GM19025 (cell line): Measurements from ENCODE around the gene B2M.
"Not testable (repeated sequence)": the region's sequence is repeated elsewhere in the genome, so short reads cannot be mapped to it uniquely, and the experiment has no call there.

Source experiments
- ATAC-seq: cut with Tn5 transposase; IDR thresholded peaks from one replicate; pipeline ENCODE4 v1.9.1; 2021; ENCODE audit warnings: mild to moderate bottlenecking, low read depth, moderate library complexity; ENCODE audit not compliant: unreplicated experiment

The B2M gene

DNA sequence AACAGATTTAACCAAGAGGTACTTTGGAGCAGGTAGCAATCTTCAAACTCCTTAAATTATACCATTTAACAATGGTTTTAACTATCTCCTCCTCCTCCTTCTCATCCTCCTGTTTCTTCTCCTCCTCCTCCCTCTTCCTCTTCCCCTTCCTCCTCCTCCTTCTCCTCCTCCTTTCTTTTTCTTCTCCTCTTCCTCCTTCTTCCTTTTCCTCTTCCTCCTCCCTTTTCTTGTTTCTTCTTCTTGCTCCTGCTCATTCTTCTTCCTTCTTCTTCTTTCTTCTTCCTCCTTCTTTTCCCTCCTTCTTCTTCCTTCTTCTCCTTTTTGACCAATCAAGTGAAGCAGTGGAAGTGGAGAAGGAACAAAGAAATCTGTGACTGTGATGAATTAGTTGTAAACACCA is 14.3 kb upstream of the B2M start:
- ATAC-seq: no peak

DNA sequence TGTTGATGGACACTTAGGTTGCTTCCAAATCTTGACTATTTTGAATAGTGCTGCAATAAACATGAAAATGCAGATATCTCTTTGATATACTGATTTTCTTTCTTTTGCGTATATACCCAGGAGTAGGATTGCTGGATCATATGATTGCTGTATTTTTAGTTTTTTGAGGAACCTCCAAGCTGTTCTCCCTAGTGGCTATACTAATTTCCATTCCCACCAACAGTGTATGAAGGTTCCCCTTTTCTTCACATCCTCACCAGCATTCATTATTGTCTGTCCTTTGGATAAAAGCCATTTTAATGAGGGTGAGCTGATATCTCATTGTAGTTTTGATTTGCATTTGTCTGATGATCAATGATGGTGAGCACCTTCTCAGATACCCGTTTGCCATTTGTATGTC is 12.7 kb upstream of the B2M start:
- no peak for ATAC-seq

DNA sequence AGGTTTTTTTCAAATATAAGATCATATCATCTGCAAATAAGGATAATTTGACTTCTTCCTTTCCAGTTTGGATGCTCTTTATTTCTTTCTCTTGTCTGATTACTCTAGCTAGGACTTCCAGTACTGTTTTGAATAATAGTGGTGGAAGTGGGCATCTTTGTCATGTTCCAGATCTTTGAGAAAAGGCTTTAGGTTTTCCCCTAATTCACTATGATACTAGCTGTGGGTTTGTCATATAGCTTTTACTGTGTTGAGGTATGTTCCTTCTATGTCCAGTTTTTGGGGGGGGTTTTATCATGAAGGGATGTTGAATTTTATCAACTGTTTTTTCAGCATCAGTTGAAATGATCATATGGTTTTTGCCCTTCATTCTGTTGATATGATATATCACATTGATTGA is 10.6 kb upstream of the B2M start:
- not testable (repeated sequence) for ATAC-seq

DNA sequence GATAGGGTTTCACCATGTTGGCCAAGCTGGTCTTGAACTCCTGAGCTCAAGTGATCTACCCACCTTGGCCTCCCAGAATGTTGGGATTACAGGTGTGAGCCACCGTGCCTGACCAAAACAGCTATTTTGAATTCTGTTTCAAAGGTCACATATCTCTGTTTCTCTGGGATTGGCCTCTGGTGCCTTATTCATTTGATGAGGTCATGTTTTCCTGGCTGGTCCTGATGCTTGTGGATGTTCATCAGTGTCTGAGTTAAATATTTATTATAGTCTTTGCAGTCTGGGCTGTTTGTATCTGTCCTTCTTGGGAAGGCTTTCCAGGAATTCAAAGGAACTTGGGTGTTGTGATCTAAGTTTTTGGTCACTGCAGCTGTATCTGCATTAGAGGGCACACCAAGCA is 5.3 kb upstream of the B2M start:
- no peak for ATAC-seq

DNA sequence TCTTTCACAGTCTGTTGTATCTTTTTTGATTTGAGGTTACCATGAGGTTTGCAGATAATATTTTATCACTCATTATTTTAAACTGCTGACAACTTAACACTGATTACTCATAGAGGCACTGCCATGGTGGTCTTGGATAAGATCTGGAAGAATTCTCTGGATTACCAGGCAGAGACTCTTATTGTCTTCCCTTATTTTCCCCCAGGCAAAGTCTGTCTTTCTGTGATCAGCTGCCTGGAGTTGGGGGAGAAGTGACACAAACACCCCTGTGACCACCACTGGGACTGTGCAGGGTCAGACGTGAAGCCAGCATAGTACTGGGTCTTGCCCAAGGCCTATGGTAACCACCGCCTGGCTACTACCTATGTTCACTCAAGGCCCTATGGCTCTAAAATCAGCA is 4.9 kb upstream of the B2M start:
- no peak for ATAC-seq

DNA sequence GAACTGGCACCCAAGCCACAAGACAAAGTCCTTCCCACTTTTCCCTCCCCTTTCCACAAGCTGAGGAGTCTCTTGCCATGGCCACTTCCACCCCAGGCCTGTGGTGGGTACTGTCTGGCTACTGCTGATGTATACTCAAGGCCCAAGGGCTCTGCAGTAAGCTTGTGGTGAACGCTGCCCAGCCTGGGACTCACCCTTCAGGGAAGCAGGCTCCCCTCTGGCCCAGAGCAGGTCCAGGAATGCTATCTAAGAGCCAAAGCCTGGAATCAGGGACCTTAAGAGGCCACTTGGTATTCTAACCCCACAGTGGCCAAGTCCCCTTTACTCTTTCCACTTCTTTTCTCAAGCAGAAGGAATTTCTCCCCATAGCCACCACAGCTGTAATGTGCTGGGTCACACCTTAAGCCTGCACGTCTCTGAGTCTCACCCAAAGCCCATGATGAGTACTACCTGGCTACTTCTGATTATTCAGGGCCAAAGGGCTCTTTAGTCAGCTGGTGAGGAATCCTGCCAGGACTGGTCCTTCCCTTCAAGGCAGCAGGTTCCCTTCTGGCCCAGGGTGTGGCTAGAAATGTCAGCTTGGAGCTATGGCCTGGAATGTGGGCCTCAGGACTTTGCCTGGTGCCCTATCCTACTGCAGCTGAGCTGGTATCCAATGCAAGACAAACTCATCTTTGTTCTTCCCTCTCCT is 4.2 kb upstream of the B2M start:
- no peak for ATAC-seq

DNA sequence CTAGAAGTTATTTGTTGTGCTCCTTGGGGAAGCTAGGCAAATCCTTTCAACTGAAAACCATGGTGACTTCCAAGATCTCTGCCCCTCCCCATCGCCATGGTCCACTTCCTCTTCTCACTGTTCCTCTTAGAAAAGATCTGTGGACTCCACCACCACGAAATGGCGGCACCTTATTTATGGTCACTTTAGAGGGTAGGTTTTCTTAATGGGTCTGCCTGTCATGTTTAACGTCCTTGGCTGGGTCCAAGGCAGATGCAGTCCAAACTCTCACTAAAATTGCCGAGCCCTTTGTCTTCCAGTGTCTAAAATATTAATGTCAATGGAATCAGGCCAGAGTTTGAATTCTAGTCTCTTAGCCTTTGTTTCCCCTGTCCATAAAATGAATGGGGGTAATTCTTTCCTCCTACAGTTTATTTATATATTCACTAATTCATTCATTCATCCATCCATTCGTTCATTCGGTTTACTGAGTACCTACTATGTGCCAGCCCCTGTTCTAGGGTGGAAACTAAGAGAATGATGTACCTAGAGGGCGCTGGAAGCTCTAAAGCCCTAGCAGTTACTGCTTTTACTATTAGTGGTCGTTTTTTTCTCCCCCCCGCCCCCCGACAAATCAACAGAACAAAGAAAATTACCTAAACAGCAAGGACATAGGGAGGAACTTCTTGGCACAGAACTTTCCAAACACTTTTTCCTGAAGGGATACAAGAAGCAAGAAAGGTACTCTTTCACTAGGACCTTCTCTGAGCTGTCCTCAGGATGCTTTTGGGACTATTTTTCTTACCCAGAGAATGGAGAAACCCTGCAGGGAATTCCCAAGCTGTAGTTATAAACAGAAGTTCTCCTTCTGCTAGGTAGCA is 851 bp upstream of the B2M start:
- no peak for ATAC-seq

DNA sequence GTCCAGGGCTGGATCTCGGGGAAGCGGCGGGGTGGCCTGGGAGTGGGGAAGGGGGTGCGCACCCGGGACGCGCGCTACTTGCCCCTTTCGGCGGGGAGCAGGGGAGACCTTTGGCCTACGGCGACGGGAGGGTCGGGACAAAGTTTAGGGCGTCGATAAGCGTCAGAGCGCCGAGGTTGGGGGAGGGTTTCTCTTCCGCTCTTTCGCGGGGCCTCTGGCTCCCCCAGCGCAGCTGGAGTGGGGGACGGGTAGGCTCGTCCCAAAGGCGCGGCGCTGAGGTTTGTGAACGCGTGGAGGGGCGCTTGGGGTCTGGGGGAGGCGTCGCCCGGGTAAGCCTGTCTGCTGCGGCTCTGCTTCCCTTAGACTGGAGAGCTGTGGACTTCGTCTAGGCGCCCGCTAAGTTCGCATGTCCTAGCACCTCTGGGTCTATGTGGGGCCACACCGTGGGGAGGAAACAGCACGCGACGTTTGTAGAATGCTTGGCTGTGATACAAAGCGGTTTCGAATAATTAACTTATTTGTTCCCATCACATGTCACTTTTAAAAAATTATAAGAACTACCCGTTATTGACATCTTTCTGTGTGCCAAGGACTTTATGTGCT is 527 bp downstream of the B2M start:
- ATAC-seq: peak; percentile 6

DNA sequence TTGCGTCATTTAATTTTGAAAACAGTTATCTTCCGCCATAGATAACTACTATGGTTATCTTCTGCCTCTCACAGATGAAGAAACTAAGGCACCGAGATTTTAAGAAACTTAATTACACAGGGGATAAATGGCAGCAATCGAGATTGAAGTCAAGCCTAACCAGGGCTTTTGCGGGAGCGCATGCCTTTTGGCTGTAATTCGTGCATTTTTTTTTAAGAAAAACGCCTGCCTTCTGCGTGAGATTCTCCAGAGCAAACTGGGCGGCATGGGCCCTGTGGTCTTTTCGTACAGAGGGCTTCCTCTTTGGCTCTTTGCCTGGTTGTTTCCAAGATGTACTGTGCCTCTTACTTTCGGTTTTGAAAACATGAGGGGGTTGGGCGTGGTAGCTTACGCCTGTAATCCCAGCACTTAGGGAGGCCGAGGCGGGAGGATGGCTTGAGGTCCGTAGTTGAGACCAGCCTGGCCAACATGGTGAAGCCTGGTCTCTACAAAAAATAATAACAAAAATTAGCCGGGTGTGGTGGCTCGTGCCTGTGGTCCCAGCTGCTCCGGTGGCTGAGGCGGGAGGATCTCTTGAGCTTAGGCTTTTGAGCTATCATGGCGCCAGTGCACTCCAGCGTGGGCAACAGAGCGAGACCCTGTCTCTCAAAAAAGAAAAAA is 1.2 kb downstream of the B2M start:
- ATAC-seq: no peak

DNA sequence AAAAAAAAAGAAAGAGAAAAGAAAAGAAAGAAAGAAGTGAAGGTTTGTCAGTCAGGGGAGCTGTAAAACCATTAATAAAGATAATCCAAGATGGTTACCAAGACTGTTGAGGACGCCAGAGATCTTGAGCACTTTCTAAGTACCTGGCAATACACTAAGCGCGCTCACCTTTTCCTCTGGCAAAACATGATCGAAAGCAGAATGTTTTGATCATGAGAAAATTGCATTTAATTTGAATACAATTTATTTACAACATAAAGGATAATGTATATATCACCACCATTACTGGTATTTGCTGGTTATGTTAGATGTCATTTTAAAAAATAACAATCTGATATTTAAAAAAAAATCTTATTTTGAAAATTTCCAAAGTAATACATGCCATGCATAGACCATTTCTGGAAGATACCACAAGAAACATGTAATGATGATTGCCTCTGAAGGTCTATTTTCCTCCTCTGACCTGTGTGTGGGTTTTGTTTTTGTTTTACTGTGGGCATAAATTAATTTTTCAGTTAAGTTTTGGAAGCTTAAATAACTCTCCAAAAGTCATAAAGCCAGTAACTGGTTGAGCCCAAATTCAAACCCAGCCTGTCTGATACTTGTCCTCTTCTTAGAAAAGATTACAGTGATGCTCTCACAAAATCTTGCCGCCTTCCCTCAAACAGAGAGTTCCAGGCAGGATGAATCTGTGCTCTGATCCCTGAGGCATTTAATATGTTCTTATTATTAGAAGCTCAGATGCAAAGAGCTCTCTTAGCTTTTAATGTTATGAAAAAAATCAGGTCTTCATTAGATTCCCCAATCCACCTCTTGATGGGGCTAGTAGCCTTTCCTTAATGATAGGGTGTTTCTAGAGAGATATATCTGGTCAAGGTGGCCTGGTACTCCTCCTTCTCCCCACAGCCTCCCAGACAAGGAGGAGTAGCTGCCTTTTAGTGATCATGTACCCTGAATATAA is 2.0 kb downstream of the B2M start:
- no peak for ATAC-seq

DNA sequence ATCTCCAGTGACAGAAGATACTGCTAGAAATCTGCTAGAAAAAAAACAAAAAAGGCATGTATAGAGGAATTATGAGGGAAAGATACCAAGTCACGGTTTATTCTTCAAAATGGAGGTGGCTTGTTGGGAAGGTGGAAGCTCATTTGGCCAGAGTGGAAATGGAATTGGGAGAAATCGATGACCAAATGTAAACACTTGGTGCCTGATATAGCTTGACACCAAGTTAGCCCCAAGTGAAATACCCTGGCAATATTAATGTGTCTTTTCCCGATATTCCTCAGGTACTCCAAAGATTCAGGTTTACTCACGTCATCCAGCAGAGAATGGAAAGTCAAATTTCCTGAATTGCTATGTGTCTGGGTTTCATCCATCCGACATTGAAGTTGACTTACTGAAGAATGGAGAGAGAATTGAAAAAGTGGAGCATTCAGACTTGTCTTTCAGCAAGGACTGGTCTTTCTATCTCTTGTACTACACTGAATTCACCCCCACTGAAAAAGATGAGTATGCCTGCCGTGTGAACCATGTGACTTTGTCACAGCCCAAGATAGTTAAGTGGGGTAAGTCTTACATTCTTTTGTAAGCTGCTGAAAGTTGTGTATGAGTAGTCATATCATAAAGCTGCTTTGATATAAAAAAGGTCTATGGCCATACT is 4.0 kb downstream of the B2M start:
- no peak for ATAC-seq

DNA sequence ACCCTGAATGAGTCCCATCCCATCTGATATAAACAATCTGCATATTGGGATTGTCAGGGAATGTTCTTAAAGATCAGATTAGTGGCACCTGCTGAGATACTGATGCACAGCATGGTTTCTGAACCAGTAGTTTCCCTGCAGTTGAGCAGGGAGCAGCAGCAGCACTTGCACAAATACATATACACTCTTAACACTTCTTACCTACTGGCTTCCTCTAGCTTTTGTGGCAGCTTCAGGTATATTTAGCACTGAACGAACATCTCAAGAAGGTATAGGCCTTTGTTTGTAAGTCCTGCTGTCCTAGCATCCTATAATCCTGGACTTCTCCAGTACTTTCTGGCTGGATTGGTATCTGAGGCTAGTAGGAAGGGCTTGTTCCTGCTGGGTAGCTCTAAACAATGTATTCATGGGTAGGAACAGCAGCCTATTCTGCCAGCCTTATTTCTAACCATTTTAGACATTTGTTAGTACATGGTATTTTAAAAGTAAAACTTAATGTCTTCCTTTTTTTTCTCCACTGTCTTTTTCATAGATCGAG is 4.5 kb downstream of the B2M start:
- ATAC-seq: no peak

DNA sequence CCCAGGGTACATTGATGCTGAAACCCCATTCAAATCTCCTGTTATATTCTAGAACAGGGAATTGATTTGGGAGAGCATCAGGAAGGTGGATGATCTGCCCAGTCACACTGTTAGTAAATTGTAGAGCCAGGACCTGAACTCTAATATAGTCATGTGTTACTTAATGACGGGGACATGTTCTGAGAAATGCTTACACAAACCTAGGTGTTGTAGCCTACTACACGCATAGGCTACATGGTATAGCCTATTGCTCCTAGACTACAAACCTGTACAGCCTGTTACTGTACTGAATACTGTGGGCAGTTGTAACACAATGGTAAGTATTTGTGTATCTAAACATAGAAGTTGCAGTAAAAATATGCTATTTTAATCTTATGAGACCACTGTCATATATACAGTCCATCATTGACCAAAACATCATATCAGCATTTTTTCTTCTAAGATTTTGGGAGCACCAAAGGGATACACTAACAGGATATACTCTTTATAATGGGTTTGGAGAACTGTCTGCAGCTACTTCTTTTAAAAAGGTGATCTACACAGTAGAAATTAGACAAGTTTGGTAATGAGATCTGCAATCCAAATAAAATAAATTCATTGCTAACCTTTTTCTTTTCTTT is 5.8 kb downstream of the B2M start:
- ATAC-seq: no peak

DNA sequence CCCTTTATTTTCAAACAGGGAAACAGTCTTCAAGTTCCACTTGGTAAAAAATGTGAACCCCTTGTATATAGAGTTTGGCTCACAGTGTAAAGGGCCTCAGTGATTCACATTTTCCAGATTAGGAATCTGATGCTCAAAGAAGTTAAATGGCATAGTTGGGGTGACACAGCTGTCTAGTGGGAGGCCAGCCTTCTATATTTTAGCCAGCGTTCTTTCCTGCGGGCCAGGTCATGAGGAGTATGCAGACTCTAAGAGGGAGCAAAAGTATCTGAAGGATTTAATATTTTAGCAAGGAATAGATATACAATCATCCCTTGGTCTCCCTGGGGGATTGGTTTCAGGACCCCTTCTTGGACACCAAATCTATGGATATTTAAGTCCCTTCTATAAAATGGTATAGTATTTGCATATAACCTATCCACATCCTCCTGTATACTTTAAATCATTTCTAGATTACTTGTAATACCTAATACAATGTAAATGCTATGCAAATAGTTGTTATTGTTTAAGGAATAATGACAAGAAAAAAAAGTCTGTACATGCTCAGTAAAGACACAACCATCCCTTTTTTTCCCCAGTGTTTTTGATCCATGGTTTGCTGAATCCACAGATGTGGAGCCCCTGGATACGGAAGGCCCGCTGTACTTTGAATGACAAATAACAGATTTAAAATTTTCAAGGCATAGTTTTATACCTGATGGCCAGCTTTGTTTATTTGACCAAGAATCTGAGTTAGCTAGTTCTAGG is 7.0 kb downstream of the B2M start:
- no peak for ATAC-seq

DNA sequence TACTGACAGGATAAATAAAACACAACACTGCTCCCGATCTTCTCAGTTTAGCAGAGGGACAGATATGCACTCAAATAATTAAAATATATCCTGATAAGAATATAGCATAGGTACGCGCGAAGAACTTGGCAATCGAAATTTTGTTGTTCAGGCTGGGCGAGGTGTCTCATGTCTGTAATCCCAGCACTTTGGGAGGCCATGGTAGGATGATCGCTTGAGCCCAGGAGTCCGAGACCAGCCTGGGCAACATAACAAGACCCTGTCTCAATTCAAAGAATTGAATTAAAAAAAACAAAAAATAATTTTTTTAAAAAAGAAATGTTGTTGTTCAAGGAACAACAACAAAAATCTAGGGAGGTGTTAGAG is 7.6 kb downstream of the B2M start:
- no peak for ATAC-seq

DNA sequence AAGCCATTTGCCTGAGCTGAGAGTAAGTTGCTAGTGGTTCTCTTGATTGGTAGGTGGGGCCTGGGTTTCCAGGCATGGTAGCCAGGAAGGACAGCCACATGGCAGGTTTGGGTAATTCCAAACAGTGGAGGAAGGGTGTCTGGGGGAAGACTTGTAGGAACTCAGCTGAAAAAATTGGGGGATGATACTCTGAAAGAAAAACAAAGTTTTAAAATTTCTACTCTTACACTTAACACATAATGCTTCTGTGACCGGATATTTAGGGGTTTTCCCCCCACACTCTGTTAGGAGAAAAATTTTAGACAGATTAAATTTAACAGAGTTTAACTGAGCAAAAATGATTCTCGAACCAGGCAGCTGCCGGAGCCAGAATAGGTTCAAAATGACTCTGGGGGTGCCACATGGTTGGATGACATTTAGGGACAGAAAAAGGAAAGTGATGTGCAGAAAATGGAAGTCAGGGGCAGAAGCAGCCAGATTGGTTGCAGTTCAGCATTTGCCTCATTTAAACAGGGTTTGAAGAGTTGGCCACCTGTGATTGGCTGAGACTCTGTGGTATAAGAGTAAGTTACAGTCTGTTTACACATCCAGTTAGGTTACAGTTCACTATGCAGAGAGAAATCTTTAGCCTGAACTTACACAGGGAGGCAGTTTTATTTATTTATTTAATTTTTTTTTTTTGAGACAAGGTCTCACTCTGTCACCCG is 8.1 kb downstream of the B2M start:
- peak; percentile 34 for ATAC-seq

DNA sequence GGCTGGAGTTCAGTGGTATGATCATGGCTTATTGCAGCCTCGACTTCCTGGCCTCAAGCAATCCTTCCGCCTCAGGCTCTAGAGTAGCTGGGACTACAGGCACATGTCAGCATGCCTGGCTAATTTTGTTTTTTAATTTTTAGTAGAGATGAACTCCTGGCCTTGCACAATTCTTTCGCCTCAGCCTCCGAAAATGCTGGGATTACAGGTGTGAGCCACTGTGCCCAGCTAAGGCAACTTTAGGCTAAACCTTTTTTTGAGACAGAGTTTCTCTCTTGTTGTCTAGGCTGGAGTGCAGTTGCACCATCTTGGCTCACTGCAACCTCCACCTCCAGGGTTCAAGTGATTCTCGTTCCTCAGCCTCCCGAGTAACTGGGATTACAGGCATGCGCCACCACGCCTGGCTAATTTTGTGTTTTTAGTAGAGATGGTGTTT is 8.7 kb downstream of the B2M start:
- ATAC-seq: not testable (repeated sequence)
